HepG2 (cell line): ENCODE results near the gene RAD17. TPM values are rescaled to one million over a fixed set of nuclear protein-coding genes. Genes with fewer than 3 reads are reported as not detected.
A peak's percentile ranks its signal among the peaks of the same experiment; 100 is the strongest.

Source experiments
- CAMTA2 ChIP-seq: sonication (generic); formaldehyde crosslinking; IDR thresholded peaks from 2 replicates; pipeline ENCODE4 v1.4.0; 2020; ENCODE audit warnings: mild to moderate bottlenecking, missing genetic modification reagents, borderline replicate concordance
- GPN1 ChIP-seq: sonication (generic); formaldehyde crosslinking; IDR thresholded peaks from 2 replicates; pipeline ENCODE4 v1.5.1; 2020; ENCODE audit warnings: missing genetic modification reagents, borderline replicate concordance
- HOXA5 ChIP-seq: sonication (generic); formaldehyde crosslinking; IDR thresholded peaks from 2 replicates; pipeline ENCODE4 v1.4.0; 2020; ENCODE audit warnings: missing genetic modification reagents
- KMT2B ChIP-seq: IDR thresholded peaks from 2 replicates; pipeline ENCODE4 v1.6.1; 2016; ENCODE audit warnings: missing genetic modification reagents, missing compliant biosample characterization
- NAIF1 ChIP-seq: sonication (generic); formaldehyde crosslinking; IDR thresholded peaks from 2 replicates; pipeline ENCODE4 v1.5.0; 2020; ENCODE audit warnings: mild to moderate bottlenecking, missing genetic modification reagents, borderline replicate concordance
- PITX1 ChIP-seq: sonication (generic); formaldehyde crosslinking; IDR thresholded peaks from 2 replicates; pipeline ENCODE4 v1.5.1; 2020; ENCODE audit warnings: mild to moderate bottlenecking, missing genetic modification reagents
- SNAPC2 ChIP-seq: sonication (generic); formaldehyde crosslinking; IDR thresholded peaks from 2 replicates; pipeline ENCODE4 v1.8.1; 2022; ENCODE audit warnings: mild to moderate bottlenecking, missing genetic modification reagents
- ZBTB21 ChIP-seq: sonication (generic); formaldehyde crosslinking; IDR thresholded peaks from 2 replicates; pipeline ENCODE4 v1.4.0; 2020; ENCODE audit warnings: missing genetic modification reagents
- ZNF44 ChIP-seq: sonication (generic); formaldehyde crosslinking; IDR thresholded peaks from 2 replicates; pipeline ENCODE4 v1.5.1; 2020; ENCODE audit warnings: mild to moderate bottlenecking, missing genetic modification reagents
- ZNF510 ChIP-seq: sonication (generic); formaldehyde crosslinking; IDR thresholded peaks from 2 replicates; pipeline ENCODE4 v1.4.0; 2020; ENCODE audit warnings: low read depth, mild to moderate bottlenecking, missing genetic modification reagents
- ZNF644 ChIP-seq: IDR thresholded peaks from 2 replicates; pipeline ENCODE4 v1.6.1; 2016; ENCODE audit warnings: low read depth
- ZNF776 ChIP-seq: sonication (generic); formaldehyde crosslinking; IDR thresholded peaks from 2 replicates; pipeline ENCODE4 v1.4.0; 2020; ENCODE audit warnings: mild to moderate bottlenecking, missing genetic modification reagents
- ZNF841 ChIP-seq: sonication (generic); formaldehyde crosslinking; IDR thresholded peaks from 2 replicates; pipeline ENCODE4 v1.8.1; 2023; ENCODE audit warnings: missing genetic modification reagents, borderline replicate concordance
- polyA plus RNA-seq, 8 experiments: library from polyadenylated mRNA; depleted of rRNA in 3 of 8; stranded (reverse) in 7 of 8; unstranded in 1 of 8; fragments of >200 nt; fragmentation: Illumina TruSeq in 4 of 8; extraction: Trizol in 4 of 8; gene quantifications; 2 replicates each; pipeline versions ENCODE4 v1.2.1 to v1.2.3, GENCODE V29; 2011 to 2016; ENCODE audit warnings: low read depth in 4 of 8, missing spikeins in 1 of 8, mixed read lengths in 1 of 8; ENCODE audit not compliant: insufficient read depth in 1 of 8
- total RNA-seq, 5 experiments: library from RNA; depleted of rRNA; stranded (reverse); fragments of >200 nt; fragmentation: Illumina TruSeq; extraction: Trizol; gene quantifications; 2 replicates each; pipeline ENCODE4 v1.2.3, GENCODE V29; 2016; ENCODE audit warnings: low read depth in 1 of 5
- TF ChIP-seq, protein P1 (sequence below): sonication (generic); formaldehyde crosslinking; IDR thresholded peaks from 2 replicates; pipeline ENCODE4 v1.5.1; 2020; ENCODE audit warnings: missing genetic modification reagents, mild to moderate bottlenecking, borderline replicate concordance
- TF ChIP-seq, protein P2 (sequence below): sonication (generic); formaldehyde crosslinking; IDR thresholded peaks from 2 replicates; pipeline ENCODE4 v1.5.1; 2020; ENCODE audit warnings: mild to moderate bottlenecking, missing genetic modification reagents, moderate library complexity
- TF ChIP-seq, protein P3 (sequence below): sonication (generic); formaldehyde crosslinking; IDR thresholded peaks from 2 replicates; pipeline ENCODE4 v1.9.0; 2021; ENCODE audit warnings: mild to moderate bottlenecking, missing genetic modification reagents

The RAD17 gene
- total and polyA plus RNA-seq, 2 of the 13 experiments (the other 11 are each of a cell fraction or from before 2014, with no cell fraction given) = 24.0 to 25.9 TPM

DNA sequence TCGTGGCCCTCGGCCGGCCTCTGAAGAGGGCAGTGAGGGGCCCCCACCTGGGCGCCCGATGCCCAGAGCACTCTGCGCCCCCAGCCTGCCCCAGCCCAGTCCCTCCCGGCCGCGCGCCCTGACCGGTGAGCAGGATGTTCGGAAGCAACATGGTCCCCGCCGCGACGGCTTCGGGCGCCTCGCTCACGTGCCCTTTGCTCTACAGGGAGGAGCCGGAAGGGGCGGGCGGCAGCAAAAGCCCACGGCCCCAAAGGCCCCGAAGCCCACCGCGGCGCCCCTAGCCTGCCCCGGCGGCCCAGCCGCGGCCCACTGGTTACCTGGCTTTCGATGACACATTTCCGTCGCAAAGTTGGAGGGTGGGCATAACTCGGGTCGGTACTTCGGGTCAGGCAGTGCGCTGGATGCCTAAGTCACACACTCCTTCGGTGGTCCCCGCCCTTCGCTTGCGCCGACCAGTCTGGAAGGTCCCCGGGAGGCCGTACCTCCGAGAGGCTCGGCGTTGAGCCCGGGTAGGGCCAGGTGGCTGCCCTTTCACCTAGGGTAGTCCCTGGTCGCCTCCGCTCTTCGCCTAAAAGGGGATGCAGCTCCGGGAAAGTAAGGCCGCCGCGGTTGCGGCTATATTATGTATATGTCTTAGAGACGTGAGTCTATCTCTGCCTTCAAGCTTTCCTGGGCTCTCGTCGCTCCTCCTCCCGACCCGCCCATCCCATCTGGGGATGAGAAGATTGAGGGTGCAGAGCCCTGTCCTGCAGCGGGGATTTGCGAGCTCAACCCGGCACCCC lies at the start of gene RAD17, which contains the start of the genes AK6 and TAF9 (continued):
- TF ChIP-seq, protein P1, sequence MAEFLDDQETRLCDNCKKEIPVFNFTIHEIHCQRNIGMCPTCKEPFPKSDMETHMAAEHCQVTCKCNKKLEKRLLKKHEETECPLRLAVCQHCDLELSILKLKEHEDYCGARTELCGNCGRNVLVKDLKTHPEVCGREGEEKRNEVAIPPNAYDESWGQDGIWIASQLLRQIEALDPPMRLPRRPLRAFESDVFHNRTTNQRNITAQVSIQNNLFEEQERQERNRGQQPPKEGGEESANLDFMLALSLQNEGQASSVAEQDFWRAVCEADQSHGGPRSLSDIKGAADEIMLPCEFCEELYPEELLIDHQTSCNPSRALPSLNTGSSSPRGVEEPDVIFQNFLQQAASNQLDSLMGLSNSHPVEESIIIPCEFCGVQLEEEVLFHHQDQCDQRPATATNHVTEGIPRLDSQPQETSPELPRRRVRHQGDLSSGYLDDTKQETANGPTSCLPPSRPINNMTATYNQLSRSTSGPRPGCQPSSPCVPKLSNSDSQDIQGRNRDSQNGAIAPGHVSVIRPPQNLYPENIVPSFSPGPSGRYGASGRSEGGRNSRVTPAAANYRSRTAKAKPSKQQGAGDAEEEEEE (CRISPR knock-in tag) = no peak; the same call in 1 of the 2 replicates
- TF ChIP-seq ZNF841 (CRISPR knock-in tag) (no peak), GPN1 (CRISPR knock-in tag) (no peak), PITX1 (CRISPR knock-in tag) (no peak), ZNF44 (0 out of 2 replicates have a peak, but pooled peaks have one; percentile 33), NAIF1 (CRISPR knock-in tag) (peak; percentile 67; the same call in 1 of the 2 replicates), HOXA5 (CRISPR knock-in tag) (peak; percentile 79), SNAPC2 (CRISPR knock-in tag) (peak; percentile 94), ZNF510 (CRISPR knock-in tag) (no peak), ZNF776 (CRISPR knock-in tag) (peak; percentile 72), KMT2B (CRISPR knock-in tag) (peak; percentile 96), CAMTA2 (CRISPR knock-in tag) (0 out of 2 replicates have a peak, but pooled peaks have one; percentile 64), ZBTB21 (CRISPR knock-in tag) (no peak), ZNF644 (CRISPR knock-in tag) (no peak)
- TF ChIP-seq, protein P2, sequence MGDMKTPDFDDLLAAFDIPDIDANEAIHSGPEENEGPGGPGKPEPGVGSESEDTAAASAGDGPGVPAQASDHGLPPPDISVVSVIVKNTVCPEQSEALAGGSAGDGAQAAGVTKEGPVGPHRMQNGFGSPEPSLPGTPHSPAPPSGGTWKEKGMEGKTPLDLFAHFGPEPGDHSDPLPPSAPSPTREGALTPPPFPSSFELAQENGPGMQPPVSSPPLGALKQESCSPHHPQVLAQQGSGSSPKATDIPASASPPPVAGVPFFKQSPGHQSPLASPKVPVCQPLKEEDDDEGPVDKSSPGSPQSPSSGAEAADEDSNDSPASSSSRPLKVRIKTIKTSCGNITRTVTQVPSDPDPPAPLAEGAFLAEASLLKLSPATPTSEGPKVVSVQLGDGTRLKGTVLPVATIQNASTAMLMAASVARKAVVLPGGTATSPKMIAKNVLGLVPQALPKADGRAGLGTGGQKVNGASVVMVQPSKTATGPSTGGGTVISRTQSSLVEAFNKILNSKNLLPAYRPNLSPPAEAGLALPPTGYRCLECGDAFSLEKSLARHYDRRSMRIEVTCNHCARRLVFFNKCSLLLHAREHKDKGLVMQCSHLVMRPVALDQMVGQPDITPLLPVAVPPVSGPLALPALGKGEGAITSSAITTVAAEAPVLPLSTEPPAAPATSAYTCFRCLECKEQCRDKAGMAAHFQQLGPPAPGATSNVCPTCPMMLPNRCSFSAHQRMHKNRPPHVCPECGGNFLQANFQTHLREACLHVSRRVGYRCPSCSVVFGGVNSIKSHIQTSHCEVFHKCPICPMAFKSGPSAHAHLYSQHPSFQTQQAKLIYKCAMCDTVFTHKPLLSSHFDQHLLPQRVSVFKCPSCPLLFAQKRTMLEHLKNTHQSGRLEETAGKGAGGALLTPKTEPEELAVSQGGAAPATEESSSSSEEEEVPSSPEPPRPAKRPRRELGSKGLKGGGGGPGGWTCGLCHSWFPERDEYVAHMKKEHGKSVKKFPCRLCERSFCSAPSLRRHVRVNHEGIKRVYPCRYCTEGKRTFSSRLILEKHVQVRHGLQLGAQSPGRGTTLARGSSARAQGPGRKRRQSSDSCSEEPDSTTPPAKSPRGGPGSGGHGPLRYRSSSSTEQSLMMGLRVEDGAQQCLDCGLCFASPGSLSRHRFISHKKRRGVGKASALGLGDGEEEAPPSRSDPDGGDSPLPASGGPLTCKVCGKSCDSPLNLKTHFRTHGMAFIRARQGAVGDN (CRISPR knock-in tag) = peak; percentile 94
- TF ChIP-seq, protein P3, sequence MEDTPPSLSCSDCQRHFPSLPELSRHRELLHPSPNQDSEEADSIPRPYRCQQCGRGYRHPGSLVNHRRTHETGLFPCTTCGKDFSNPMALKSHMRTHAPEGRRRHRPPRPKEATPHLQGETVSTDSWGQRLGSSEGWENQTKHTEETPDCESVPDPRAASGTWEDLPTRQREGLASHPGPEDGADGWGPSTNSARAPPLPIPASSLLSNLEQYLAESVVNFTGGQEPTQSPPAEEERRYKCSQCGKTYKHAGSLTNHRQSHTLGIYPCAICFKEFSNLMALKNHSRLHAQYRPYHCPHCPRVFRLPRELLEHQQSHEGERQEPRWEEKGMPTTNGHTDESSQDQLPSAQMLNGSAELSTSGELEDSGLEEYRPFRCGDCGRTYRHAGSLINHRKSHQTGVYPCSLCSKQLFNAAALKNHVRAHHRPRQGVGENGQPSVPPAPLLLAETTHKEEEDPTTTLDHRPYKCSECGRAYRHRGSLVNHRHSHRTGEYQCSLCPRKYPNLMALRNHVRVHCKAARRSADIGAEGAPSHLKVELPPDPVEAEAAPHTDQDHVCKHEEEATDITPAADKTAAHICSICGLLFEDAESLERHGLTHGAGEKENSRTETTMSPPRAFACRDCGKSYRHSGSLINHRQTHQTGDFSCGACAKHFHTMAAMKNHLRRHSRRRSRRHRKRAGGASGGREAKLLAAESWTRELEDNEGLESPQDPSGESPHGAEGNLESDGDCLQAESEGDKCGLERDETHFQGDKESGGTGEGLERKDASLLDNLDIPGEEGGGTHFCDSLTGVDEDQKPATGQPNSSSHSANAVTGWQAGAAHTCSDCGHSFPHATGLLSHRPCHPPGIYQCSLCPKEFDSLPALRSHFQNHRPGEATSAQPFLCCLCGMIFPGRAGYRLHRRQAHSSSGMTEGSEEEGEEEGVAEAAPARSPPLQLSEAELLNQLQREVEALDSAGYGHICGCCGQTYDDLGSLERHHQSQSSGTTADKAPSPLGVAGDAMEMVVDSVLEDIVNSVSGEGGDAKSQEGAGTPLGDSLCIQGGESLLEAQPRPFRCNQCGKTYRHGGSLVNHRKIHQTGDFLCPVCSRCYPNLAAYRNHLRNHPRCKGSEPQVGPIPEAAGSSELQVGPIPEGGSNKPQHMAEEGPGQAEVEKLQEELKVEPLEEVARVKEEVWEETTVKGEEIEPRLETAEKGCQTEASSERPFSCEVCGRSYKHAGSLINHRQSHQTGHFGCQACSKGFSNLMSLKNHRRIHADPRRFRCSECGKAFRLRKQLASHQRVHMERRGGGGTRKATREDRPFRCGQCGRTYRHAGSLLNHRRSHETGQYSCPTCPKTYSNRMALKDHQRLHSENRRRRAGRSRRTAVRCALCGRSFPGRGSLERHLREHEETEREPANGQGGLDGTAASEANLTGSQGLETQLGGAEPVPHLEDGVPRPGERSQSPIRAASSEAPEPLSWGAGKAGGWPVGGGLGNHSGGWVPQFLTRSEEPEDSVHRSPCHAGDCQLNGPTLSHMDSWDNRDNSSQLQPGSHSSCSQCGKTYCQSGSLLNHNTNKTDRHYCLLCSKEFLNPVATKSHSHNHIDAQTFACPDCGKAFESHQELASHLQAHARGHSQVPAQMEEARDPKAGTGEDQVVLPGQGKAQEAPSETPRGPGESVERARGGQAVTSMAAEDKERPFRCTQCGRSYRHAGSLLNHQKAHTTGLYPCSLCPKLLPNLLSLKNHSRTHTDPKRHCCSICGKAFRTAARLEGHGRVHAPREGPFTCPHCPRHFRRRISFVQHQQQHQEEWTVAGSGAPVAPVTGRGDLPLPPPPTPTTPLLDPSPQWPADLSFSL (CRISPR knock-in tag) = no peak
